Measurements from ENCODE around the gene ENDOV.

GRCh38 chr17:80367503-80367902 is 47.5 kb upstream of the ENDOV start:
- TF ChIP-seq BHLHE40 (IDR thresholded peaks at IDR 0.05; ENCODE audit: borderline replicate concordance) (no peak), ELF4 (IDR thresholded peaks at IDR 0.05) (no peak), CTBP1 (IDR thresholded peaks at IDR 0.05; ENCODE audit: borderline replicate concordance) (no peak), FOXA1 (IDR thresholded peaks at IDR 0.05) (no peak), SUZ12 (IDR thresholded peaks at IDR 0.05) (no peak), FOXK2 (IDR thresholded peaks at IDR 0.05) (no peak), SP1 (IDR thresholded peaks at IDR 0.05) (no peak), L3MBTL2 (conservative IDR thresholded peaks at IDR 0.05) (no peak), ARNT (IDR thresholded peaks at IDR 0.05) (no peak), TARDBP (IDR thresholded peaks at IDR 0.05) (no peak), FOXM1 (IDR thresholded peaks at IDR 0.05; ENCODE audit: borderline replicate concordance) (no peak)
